GM12801 (cell line): ENCODE data around the gene NEK6.

Experiments used
- TF ChIP-seq, protein P1 (sequence below): IDR thresholded peaks from one replicate; pipeline ENCODE4 v1.5.1; 2011; ENCODE audit warnings: control low read depth; ENCODE audit not compliant: insufficient read length; ENCODE audit errors: extremely low read depth

NEK6 gene

GRCh38 chr9:124257844-124258606 is at the start of gene NEK6:
TSS of gene NEK6 (plus strand) at chr9:124257949. CDS start at chr9:124301965, 44,016 bp downstream.
- TF ChIP-seq, protein P1, sequence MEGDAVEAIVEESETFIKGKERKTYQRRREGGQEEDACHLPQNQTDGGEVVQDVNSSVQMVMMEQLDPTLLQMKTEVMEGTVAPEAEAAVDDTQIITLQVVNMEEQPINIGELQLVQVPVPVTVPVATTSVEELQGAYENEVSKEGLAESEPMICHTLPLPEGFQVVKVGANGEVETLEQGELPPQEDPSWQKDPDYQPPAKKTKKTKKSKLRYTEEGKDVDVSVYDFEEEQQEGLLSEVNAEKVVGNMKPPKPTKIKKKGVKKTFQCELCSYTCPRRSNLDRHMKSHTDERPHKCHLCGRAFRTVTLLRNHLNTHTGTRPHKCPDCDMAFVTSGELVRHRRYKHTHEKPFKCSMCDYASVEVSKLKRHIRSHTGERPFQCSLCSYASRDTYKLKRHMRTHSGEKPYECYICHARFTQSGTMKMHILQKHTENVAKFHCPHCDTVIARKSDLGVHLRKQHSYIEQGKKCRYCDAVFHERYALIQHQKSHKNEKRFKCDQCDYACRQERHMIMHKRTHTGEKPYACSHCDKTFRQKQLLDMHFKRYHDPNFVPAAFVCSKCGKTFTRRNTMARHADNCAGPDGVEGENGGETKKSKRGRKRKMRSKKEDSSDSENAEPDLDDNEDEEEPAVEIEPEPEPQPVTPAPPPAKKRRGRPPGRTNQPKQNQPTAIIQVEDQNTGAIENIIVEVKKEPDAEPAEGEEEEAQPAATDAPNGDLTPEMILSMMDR, result no peak

- TF ChIP-seq, protein P1, result no peak
These were observed 49.2 kb upstream of the NEK6 start for GRCh38 chr9:124208571-124208970.

- TF ChIP-seq, protein P1, result no peak
These were observed 48.5 kb upstream of the NEK6 start for GRCh38 chr9:124209279-124209678.

GRCh38 chr9:124209774-124210173 is 48.0 kb upstream of the NEK6 start:
- TF ChIP-seq, protein P1, result no peak

DNA sequence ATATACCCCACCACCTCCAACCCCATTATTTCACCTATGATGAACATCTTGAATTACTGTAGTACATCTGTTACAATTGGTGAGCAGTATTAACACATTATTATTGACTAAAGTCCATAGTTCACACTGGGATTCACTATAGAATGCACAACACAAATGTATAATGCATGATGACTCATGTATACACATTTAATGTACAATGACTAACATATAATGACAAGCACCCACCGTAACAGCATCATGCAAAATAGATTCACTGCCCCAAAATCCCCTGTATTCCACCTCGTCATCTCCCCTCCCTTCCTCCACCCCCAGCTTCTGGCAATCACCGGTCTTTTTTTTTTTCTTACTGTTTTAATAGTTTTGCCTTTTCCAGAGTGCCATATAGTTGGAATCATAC is 47.1 kb upstream of the NEK6 start:
- TF ChIP-seq, protein P1, result no peak

- TF ChIP-seq, protein P1, result no peak
These were observed 45.2 kb upstream of the NEK6 start for GRCh38 chr9:124212381-124213050.

GRCh38 chr9:124213396-124213795 is 44.4 kb upstream of the NEK6 start:
- TF ChIP-seq, protein P1, result no peak
